ENCODE data around the gene SLC1A3.
A peak's percentile ranks its signal among the peaks of the same experiment; 100 is the strongest.
"Not testable (repeated sequence)": the region's sequence is repeated elsewhere in the genome, so short reads cannot be mapped to it uniquely, and the experiment has no call there.

SLC1A3 gene

DNA sequence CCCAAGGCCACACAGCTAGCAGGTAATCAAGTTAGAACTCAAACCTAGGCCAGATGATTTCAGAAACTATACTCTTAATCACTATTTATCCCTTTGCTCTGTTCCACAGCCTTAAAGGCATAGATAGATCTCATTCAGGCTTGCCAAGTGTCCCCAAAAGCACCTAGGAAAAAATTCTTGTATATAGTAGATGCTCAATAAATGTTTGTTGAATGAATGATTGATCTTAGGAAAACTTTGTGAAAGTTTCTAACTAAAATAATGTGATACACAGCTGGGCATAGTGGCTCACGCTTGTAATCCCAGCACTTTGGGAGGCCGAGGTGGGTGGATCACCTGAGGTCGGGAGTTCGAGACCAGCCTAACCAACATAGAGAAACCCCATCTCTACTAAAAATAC lies 16.7 kb upstream of the SLC1A3 start:
- not testable (repeated sequence) for H3K36me3 Mint-ChIP-seq (ENCODE audit: low read depth); H3K27me3 Mint-ChIP-seq; H3K4me3 Mint-ChIP-seq; H3K27ac Mint-ChIP-seq; H3K9me3 Mint-ChIP-seq; H3K4me1 Mint-ChIP-seq (ENCODE audit: low read depth)

DNA sequence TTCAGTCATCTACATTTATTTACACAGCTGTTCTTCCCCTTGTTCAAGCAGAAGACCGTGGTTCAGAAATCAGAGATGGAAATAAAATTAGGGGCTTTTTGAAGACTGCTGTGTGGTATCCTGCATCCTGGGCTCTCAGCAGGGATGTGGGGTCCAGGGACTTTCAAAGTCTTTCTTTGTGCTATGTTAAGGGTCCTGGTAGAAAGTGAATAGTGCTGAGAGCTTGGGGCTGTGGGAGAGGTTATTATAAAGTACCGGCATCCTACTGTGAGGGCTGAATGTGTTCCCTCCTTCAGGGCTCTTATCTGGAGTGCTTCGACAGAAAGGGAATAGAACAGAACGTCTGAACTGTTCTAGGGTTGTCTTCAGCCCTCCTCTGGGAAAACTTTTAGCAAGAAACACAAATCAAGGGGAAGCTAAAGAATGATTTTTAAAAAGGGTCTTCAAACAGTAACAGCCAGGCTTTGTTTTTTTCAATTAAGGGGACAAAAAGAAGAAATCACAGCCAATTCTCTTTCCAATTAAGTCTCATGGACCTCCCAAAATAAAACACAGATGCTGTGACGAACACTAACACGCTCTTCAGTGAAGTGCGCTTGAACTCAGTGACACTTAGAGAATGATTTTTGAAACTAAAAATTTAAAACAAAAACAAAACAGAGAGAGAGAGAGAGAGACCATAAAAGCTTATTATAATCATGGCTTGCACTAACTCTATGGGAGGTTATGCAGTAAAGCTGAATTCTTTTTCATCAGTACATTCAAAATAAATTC lies 15.7 kb upstream of the SLC1A3 start:
- Mint-ChIP-seq H3K9me3 (no peaks in the 10 kb centered on the region), H3K27me3 (no peaks in the 10 kb centered on the region), H3K36me3 (ENCODE audit: low read depth) (no peaks in the 10 kb centered on the region), H3K4me3 (no peak overlapping the region), H3K27ac (no peak overlapping the region), H3K4me1 (ENCODE audit: low read depth) (no peaks in the 10 kb centered on the region)

DNA sequence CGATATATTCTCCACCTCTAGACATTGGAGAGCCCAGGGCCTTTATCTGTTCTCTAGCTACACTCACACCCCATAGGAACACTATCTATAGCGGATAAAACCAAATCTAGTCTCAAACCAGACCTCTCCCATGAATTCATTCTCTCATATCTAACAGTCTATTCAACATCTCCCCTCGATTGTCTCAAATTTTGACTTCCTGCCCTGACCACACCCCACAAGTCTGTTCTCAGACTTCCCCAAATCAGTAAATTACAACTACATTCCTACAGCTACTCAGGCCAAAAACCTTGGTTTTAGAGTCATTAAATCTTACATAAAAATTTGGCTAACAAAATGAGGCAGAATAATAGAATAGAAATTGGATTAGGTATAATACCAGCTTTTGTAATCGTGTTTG lies 12.5 kb upstream of the SLC1A3 start:
- Mint-ChIP-seq H3K4me1 (ENCODE audit: low read depth) (no peaks in the 10 kb centered on the region), H3K9me3 (no peaks in the 10 kb centered on the region), H3K36me3 (ENCODE audit: low read depth) (no peaks in the 10 kb centered on the region), H3K27me3 (peaks cover 8% of the 10 kb centered on the region), H3K4me3 (no peak overlapping the region), H3K27ac (no peak overlapping the region)

DNA sequence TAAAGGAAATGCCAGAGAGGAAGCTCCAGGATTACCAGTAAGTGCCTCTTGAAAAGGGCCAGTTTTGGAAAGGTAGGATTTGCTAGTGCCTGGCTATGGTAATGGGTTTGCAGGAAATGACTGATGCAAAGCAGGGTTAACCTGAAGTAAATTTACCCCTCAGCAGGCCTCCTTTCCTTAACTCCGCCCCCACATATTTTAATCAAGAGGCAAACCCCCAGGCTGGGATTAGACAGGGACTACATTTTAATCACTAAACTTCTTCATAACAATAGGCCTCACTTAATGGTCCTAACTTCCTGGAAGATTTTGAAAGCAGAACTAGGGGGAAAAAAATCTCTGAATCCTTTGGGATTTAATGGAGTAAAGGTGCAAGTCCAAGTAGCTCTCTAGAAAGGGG lies 10.2 kb upstream of the SLC1A3 start:
- Mint-ChIP-seq H3K27ac (no peak overlapping the region), H3K4me3 (no peak overlapping the region), H3K4me1 (ENCODE audit: low read depth) (no peaks in the 10 kb centered on the region), H3K36me3 (ENCODE audit: low read depth) (no peaks in the 10 kb centered on the region), H3K9me3 (no peaks in the 10 kb centered on the region), H3K27me3 (peaks cover 8% of the 10 kb centered on the region)

DNA sequence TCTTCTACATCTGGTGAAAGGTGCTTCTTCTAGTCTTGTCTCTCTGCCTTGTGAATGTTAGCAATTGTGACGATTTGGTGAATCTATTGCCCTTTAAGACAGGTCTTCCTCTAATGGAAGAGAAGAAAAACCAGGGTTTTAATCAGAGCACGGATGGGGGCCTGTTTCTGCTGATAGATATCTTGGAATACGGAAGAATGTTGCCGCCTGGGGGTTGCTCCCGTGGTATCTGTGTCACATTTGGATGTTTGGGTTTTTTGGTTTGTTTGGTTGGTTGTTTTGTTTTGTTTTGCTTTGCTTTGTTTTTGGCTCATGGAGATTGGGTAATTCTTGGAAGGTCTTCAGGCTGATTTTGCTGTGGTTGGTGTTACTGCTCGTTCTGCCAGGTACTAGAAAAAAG lies 9.7 kb upstream of the SLC1A3 start:
- Mint-ChIP-seq H3K27ac (no peak overlapping the region), H3K4me3 (no peak overlapping the region), H3K36me3 (ENCODE audit: low read depth) (no peaks in the 10 kb centered on the region), H3K9me3 (no peaks in the 10 kb centered on the region), H3K4me1 (ENCODE audit: low read depth) (no peaks in the 10 kb centered on the region), H3K27me3 (peaks cover 8% of the 10 kb centered on the region)

DNA sequence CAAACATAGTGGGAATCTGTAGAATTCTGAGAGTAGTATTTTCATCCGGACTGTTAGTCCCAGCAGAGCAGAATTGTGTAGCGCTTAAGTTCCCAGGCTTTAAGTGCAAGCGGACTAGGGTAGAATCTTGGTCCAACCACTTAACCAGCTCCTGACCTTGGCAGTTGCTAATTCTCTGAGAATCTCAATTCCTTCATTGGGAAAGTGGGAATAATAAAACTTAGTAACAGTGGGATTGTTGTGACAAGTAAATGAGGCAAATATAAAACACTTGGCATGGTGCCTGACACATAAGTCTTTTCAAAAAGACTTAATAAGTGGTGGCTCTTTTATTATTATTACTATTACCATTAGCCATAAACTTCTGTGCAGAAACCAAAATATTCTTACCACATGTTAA lies 8.4 kb upstream of the SLC1A3 start:
- Mint-ChIP-seq H3K9me3 (no peaks in the 10 kb centered on the region), H3K27me3 (peaks cover 10% of the 10 kb centered on the region), H3K36me3 (ENCODE audit: low read depth) (no peaks in the 10 kb centered on the region), H3K27ac (no peak overlapping the region), H3K4me1 (ENCODE audit: low read depth) (no peaks in the 10 kb centered on the region), H3K4me3 (no peak overlapping the region)

DNA sequence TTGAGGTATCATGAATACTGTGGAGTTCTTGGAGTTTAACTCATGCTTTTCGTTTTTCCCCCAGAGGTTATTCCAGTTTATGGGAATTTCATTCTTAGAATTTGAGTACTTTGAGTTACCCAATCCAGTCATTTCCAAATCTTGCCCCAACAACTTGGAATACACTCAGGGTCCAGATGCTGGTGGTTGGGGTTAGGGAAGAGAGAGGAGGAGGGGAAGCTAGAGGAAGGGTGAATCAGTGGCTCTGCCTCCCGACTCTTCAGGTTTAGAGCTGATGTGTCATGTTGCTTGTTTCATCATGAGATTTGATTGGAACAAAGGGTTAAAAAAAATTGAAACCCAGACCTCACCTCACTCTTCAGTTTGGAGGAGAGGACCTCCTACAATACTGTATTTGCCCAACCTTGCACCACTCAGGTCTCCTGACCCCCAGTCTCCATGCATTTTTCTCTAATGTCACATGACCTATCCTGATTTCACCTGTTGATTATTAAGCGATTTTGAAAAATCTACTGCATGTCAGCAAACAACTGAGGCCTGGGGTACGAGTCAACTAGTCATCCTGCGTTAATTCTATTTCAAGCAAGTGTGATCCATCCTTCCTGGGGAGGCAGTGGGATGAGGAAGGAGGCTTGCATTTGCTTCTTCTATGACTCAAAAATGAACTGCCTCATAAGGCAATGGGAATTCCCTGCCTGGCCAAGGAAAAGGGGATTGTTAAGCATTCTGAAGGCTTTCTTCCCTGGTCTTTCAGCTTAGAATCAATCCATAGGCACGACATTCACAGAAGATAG lies 6.2 kb upstream of the SLC1A3 start:
- Mint-ChIP-seq H3K36me3 (ENCODE audit: low read depth) (no peaks in the 10 kb centered on the region), H3K9me3 (no peaks in the 10 kb centered on the region), H3K27ac (no peak overlapping the region), H3K4me1 (ENCODE audit: low read depth) (peaks cover under 1% of the 10 kb centered on the region), H3K27me3 (peaks cover 28% of the 10 kb centered on the region), H3K4me3 (no peak overlapping the region)

DNA sequence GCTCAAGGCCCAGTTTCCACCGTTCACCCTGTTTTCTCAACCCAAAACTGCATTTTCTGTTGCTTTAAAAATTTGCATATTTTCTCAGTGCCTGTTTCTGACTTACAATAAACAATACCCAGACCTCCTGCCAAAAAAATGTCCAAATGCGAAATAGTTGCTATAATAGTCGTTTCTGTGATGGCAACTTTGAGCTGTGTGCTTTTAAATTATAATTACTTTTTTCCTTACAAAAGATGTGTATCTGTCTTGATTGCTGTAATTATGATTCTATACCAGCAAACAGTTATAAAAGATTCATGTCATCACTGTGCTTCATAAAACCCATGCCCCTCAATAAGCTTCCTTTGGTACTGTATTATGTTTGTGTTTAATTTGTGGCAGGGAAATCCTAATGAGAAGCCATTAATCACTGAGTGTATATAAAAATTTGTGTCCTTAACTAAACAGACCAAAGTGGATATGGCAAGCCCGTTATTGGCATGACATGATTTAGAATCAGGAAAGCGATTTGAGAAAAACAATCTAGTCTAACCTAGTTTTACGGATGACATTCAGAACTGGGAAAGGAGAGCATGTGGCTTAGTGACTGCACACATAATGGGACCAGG lies 5.4 kb upstream of the SLC1A3 start:
- Mint-ChIP-seq H3K9me3 (no peaks in the 10 kb centered on the region), H3K27me3 (peaks cover 36% of the 10 kb centered on the region), H3K36me3 (ENCODE audit: low read depth) (no peaks in the 10 kb centered on the region), H3K4me1 (ENCODE audit: low read depth) (peaks cover 8% of the 10 kb centered on the region), H3K27ac (no peak overlapping the region), H3K4me3 (no peak overlapping the region)

DNA sequence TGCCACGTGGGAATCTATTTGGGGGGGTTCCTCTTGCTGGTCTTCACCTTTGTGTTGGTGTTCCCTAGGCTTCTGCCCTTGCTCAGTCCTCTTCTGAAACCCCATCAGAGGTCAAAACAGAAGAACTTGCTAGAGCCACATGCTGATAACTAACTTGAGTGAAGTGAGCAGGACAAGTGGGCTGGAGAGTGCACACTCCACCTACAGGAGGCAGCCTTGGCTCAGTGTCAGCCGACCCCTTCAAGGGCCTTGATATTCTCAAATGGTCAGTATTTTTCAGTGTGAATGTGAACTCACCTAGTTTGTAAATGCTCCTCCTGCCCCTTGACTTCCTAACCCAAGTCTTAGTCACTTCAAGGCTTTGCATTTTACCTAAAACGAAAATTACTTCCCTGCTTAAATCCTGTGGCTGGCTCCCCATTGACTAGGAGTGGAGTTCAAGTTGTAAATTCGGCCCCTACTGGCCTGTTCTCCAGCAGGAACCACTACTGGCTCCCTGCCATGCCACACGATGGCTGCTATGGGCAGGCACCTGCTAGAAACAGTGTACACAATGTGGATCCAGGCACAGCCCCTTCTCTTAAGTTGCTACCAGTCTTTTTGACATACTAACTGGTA lies 3.6 kb upstream of the SLC1A3 start:
- Mint-ChIP-seq H3K27me3 (peaks cover 44% of the 10 kb centered on the region), H3K27ac (no peak overlapping the region), H3K4me3 (no peak overlapping the region), H3K4me1 (ENCODE audit: low read depth) (peaks cover 21% of the 10 kb centered on the region), H3K36me3 (ENCODE audit: low read depth) (no peaks in the 10 kb centered on the region), H3K9me3 (no peaks in the 10 kb centered on the region)

DNA sequence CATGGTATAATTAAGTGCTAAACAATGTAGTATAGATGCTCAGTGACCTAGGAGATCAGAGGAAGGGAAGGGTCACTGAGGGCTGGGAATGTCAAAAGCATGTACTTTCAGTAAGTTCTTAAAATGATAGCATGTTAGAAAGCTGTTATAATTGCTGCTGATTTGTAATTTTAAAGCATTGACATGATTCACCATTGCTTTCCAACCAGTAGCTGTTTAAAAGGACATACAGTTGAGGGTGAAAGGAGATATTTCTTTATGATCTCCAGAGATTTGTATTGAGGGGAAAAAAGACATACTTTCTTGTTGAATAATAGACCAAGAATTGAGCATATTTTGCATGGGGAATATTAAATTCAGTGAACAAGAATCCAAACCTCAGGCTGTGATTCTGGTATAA lies 1.2 kb upstream of the SLC1A3 start:
- no peaks in the 10 kb centered on the region for H3K36me3 Mint-ChIP-seq (ENCODE audit: low read depth)
- H3K27ac Mint-ChIP-seq = no peak overlapping the region
- H3K4me1 Mint-ChIP-seq (ENCODE audit: low read depth) = peaks cover 21% of the 10 kb centered on the region
- H3K27me3 Mint-ChIP-seq = peaks cover 63% of the 10 kb centered on the region
- no peaks in the 10 kb centered on the region for H3K9me3 Mint-ChIP-seq
- peak overlapping the region; percentile 24 for H3K4me3 Mint-ChIP-seq

DNA sequence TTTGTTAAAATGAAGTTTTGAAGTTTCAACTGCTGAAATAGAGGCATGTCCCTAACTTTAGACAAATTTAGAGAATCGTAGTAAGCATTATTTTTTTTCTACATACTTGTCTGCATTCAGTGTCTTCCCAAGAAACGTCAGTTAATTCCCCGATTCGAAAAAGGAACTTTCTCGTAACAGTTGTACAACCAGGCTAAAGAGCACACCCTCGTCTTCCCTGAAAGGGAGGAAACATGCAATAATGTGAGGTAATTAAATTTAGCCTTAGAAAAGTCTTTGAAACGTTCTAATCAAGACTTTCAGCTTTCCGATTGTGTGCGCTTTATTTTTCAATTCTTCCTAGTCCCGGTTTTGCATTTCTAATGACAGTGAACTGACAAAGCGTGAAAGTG lies 374 bp upstream of the SLC1A3 start:
- H3K36me3 Mint-ChIP-seq (ENCODE audit: low read depth) = no peaks in the 10 kb centered on the region
- H3K4me1 Mint-ChIP-seq (ENCODE audit: low read depth) = peaks cover 21% of the 10 kb centered on the region
- H3K4me3 Mint-ChIP-seq = peak overlapping the region; percentile 90
- H3K27me3 Mint-ChIP-seq = peaks cover 71% of the 10 kb centered on the region
- no peaks in the 10 kb centered on the region for H3K9me3 Mint-ChIP-seq
- H3K27ac Mint-ChIP-seq = peak overlapping the region; percentile 88

DNA sequence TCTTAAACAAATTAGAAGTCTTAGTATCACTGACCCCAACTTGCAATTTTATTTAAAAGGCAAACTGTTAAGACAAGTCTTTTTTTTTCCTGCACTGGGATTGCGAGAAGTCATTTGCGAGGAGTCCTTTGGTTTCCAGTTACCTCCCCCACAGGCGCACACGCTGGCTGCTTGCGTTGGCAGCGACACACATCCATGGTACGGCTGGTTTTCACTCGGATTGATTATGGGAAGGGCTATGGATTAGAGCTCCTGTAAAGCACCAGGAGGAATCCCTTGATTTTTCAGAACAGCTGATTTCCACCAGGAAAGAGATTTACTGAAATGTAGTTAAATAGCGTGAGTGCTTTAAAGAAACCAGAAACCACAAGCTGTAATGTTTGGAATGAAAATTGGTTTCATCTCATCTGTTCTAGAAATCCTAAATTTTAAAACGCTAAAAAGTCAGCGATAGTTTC lies 737 bp downstream of the SLC1A3 start:
- H3K27ac Mint-ChIP-seq = no peak overlapping the region
- H3K4me1 Mint-ChIP-seq (ENCODE audit: low read depth) = peaks cover 21% of the 10 kb centered on the region
- H3K9me3 Mint-ChIP-seq = no peaks in the 10 kb centered on the region
- peaks cover 79% of the 10 kb centered on the region for H3K27me3 Mint-ChIP-seq
- no peaks in the 10 kb centered on the region for H3K36me3 Mint-ChIP-seq (ENCODE audit: low read depth)
- peak overlapping the region; percentile 90 for H3K4me3 Mint-ChIP-seq

DNA sequence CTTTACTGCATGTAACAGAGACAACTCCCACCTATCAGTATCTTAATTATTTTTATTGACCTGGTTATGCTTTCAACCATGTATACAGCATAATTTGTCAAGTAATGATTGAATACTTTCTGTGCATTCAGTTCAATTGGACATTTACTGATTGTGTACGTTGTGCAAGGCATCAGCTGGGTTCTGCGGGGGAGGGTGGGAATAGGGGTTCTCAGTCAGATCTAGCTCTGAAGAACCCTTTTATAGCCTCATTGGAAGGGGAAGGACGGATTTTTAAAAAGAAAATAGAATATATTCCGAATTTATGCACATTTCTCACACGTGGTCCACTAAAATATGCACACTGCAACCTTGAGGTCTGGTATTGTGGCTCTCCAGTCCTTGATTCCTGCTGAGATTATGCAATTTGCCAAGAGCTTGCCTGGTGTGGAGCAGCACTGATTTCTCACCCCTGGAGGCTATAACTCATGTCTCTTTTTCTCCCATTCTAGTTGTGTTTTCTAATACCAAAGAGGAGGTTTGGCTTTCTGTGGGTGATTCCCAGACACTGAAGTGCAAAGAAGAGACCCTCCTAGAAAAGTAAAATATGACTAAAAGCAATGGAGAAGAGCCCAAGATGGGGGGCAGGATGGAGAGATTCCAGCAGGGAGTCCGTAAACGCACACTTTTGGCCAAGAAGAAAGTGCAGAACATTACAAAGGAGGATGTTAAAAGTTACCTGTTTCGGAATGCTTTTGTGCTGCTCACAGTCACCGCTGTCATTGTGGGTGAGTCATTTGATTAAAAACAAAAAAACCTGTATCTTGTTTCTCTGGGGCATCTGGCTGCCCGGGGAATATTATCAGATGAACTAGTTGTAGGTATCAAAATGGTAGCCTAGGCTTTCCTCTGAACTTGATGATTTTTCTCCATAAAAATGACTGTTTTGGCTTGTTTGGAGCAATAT lies 1.7 kb downstream of the SLC1A3 start:
- Mint-ChIP-seq H3K36me3 (ENCODE audit: low read depth) (no peaks in the 10 kb centered on the region), H3K27ac (no peak overlapping the region), H3K4me1 (ENCODE audit: low read depth) (peaks cover 21% of the 10 kb centered on the region), H3K27me3 (peaks cover 82% of the 10 kb centered on the region), H3K4me3 (no peak overlapping the region), H3K9me3 (no peaks in the 10 kb centered on the region)

DNA sequence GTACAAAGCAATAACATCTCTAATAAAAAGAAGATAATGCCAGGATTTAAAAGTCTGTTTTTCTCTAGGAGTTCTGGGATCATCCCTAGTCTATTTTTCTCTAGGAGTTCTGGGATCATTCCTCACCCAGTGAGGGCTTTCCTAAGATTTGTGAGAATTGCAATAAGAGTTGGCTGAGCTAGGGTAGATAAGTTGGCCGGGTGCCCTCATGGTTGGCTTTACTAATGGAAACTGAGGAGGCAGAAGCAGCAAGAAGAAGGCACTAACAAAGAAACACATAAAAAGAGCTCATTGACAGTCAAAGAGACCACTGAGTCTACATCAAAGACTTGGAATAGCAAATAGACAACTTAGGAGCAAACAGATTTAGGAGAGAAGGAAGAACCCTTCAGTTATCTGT lies 4.2 kb downstream of the SLC1A3 start:
- no peak overlapping the region for H3K4me3 Mint-ChIP-seq
- no peaks in the 10 kb centered on the region for H3K9me3 Mint-ChIP-seq
- H3K4me1 Mint-ChIP-seq (ENCODE audit: low read depth) = peaks cover 18% of the 10 kb centered on the region
- H3K27me3 Mint-ChIP-seq = peaks cover 69% of the 10 kb centered on the region
- H3K36me3 Mint-ChIP-seq (ENCODE audit: low read depth) = no peaks in the 10 kb centered on the region
- no peak overlapping the region for H3K27ac Mint-ChIP-seq
